Left ventricle myocardium inferior (tissue), 1 donor: ENCODE measurements around the gene ZMIZ1. TPM values are rescaled to one million over a fixed set of nuclear protein-coding genes. Genes with fewer than 3 reads are reported as not detected.

ENCODE experiments used
- DNase-seq: peaks from one replicate; pipeline ENCODE4 v3.0.0-alpha.2; 2020
- H3K27ac ChIP-seq: fragments of 200-600 bp; replicated peaks from 2 replicates; pipeline ENCODE4 v1.8.0; 2021
- H3K27me3 ChIP-seq: fragments of 200-600 bp; 2 replicates; pipeline ENCODE4 v1.8.0; 2021; ENCODE audit warnings: low read depth
- H3K36me3 ChIP-seq: fragments of 200-600 bp; 2 replicates; pipeline ENCODE4 v1.8.0; 2021
- H3K4me1 ChIP-seq: fragments of 200-600 bp; 2 replicates; pipeline ENCODE4 v1.8.0; 2021
- H3K4me3 ChIP-seq: fragments of 200-600 bp; 2 replicates; pipeline ENCODE4 v1.8.0; 2021; ENCODE audit warnings: mild to moderate bottlenecking, moderate library complexity
- H3K9me3 ChIP-seq: fragments of 200-600 bp; replicated peaks from 2 replicates; pipeline ENCODE4 v1.8.0; 2021
- CTCF ChIP-seq: fragments of 200-600 bp; IDR thresholded peaks from 2 replicates; pipeline ENCODE4 v1.8.0; 2021; ENCODE audit warnings: antibody characterized with exemption, mild to moderate bottlenecking, borderline replicate concordance
- intact Hi-C: fragments of 100-400 bp; cut with micrococcal nuclease; formaldehyde crosslinking; loops from one replicate; pipeline ENCODE4 v1.11.0; 2022
- total RNA-seq: library from RNA; stranded (reverse); fragmentation: NEBNext Ultra II Directional; extraction: Animal tissue kit (Norgen Biotek cat#: 25700); gene quantifications from one replicate; pipeline ENCODE4 v1.2.1, GENCODE V29; 2021
- donor health status: DM: no; HTN: yes; CAD: no; lungs with severe emphysema.

ZMIZ1 gene
- total RNA-seq, 1 donor from 2014 or later, result 55.9 TPM

GRCh38 chr10:79249186-79250121 lies 180.7 kb downstream of the ZMIZ1 start:
- no peak for DNase-seq
- Histone ChIP-seq H3K4me3 (no peak overlapping the region), H3K4me1 (peaks cover 99% of the 10 kb centered on the region), H3K27me3 (no peaks in the 10 kb centered on the region), H3K27ac (peak overlapping the region; percentile 97), H3K9me3 (no peaks in the 10 kb centered on the region), H3K36me3 (no peaks in the 10 kb centered on the region)
- intact Hi-C loops, result no loop called here
- no peak for TF ChIP-seq CTCF

GRCh38 chr10:79250259-79250658 lies 181.5 kb downstream of the ZMIZ1 start:
- TF ChIP-seq CTCF, result no peak
- peak; percentile 62 for DNase-seq
- intact Hi-C loops, result no loop called here
- peak overlapping the region; percentile 97 for H3K27ac ChIP-seq
- H3K4me1 ChIP-seq, result peaks cover 99% of the 10 kb centered on the region
- no peak overlapping the region for H3K4me3 ChIP-seq
- H3K36me3 ChIP-seq, result no peaks in the 10 kb centered on the region
- H3K9me3 ChIP-seq, result no peaks in the 10 kb centered on the region
- no peaks in the 10 kb centered on the region for H3K27me3 ChIP-seq

GRCh38 chr10:79252450-79252849 lies 183.7 kb downstream of the ZMIZ1 start:
- Histone ChIP-seq H3K4me3 (no peak overlapping the region), H3K27ac (no peak overlapping the region), H3K36me3 (peaks cover 13% of the 10 kb centered on the region), H3K9me3 (no peaks in the 10 kb centered on the region), H3K4me1 (peaks cover 98% of the 10 kb centered on the region), H3K27me3 (no peaks in the 10 kb centered on the region)
- no peak for TF ChIP-seq CTCF
- intact Hi-C loops, result no loop called here
- DNase-seq, result no peak

GRCh38 chr10:79252971-79253370 lies 184.2 kb downstream of the ZMIZ1 start:
- H3K36me3 ChIP-seq, result peaks cover 14% of the 10 kb centered on the region
- H3K9me3 ChIP-seq, result no peaks in the 10 kb centered on the region
- H3K27me3 ChIP-seq, result no peaks in the 10 kb centered on the region
- peaks cover 96% of the 10 kb centered on the region for H3K4me1 ChIP-seq
- no peak for TF ChIP-seq CTCF
- intact Hi-C loops, result no loop called here
- DNase-seq, result no peak
- H3K27ac ChIP-seq, result no peak overlapping the region
- H3K4me3 ChIP-seq, result no peak overlapping the region

- Histone ChIP-seq H3K4me1 (peaks cover 96% of the 10 kb centered on the region), H3K36me3 (peaks cover 14% of the 10 kb centered on the region), H3K4me3 (no peak overlapping the region), H3K9me3 (no peaks in the 10 kb centered on the region), H3K27me3 (no peaks in the 10 kb centered on the region), H3K27ac (no peak overlapping the region)
- DNase-seq, result no peak
- intact Hi-C loops, result no loop called here
- no peak for TF ChIP-seq CTCF
These were observed 184.9 kb downstream of the ZMIZ1 start for GRCh38 chr10:79253704-79254103.
